Activated T-helper 1 cell treated with Interleukin-2 at 50 U/mL for 16 hours (primary cell): Measurements from ENCODE around the gene ZNF586.
"Not testable (repeated sequence)": the region's sequence is repeated elsewhere in the genome, so short reads cannot be mapped to it uniquely, and the experiment has no call there.

ENCODE experiments used
- DNase-seq: peaks from one replicate; pipeline ENCODE4 v3.0.0-alpha.2; 2020; ENCODE audit warnings: low read depth

Gene ZNF586

DNA sequence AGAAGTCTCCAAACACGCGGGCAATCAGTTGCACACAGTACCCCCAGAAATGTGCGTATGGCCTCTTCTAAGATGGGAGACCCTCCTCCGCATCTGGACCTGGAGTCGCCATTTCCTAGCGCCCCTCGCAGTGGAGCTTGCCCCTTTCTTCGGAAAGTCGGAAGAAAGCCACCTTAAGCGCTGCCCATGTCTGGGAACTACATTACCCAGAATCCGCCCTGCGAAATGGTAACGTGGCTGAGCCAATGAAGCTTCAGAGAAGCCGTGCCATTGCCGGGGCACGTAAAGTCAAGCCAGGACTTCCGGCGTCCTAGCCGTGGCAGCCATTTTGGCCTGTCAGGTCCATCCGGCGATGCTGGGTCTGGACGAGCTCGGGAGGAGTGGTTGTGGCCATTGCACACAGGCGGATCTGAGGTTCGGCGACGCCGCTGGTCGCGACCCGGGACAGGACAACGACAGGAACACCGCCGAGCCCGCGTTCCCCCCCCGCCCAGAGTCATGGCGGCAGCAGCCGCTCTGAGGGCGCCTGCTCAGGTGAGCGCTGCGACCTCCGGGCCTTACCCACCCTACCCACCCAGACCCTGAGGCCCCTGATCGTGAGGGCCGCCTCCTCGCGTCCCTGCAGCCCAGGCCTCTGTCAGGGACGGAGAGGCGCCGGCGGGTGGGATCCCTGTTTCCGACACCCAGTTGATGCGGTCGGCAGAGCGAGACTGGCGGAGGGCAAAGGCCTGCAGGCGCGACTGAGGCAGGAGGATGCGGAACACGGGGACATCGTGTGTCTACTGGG, at the start of gene ZNF586:
Gene ZNF586, plus strand, starts transcription at position 332 of the 787 bp plus-strand sequence. Its CDS starts 167 bp downstream, at position 499.
- peak; percentile 71 for DNase-seq

GRCh38 chr19:57719901-57720519, 49.5 kb upstream of the ZNF586 start:
- DNase-seq: no peak

- DNase-seq: no peak
Observed at GRCh38 chr19:57720878-57721277, 48.6 kb upstream of the ZNF586 start.

DNA sequence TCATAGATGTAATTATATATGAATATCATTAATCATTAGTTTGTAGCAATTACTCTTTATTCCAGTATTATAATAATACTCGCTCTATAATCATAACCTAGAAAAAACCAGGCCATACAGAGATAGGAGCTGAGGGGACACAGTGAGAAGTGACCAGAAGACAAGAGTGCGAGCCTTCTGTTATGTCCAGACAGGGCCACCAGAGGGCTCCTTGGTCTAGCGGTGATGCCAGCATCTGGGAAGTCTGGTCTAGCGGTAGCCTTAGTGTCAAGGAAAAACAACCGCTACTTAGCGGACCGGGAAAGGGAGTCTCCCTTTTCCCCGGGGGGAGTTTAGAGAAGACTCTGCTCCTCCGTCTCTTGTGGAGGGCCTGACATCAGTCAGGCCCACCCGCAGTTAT, 31.2 kb upstream of the ZNF586 start:
- not testable (repeated sequence) for DNase-seq

GRCh38 chr19:57738770-57739169, 30.7 kb upstream of the ZNF586 start:
- DNase-seq: not testable (repeated sequence)

- peak; percentile 67 for DNase-seq
Observed at GRCh38 chr19:57746580-57747471, 22.6 kb upstream of the ZNF586 start, which contains the start of gene ZNF776. Gene ZNF776 (plus strand): TSS chr19:57746815. CDS start chr19:57747059, 244 bp downstream.

DNA sequence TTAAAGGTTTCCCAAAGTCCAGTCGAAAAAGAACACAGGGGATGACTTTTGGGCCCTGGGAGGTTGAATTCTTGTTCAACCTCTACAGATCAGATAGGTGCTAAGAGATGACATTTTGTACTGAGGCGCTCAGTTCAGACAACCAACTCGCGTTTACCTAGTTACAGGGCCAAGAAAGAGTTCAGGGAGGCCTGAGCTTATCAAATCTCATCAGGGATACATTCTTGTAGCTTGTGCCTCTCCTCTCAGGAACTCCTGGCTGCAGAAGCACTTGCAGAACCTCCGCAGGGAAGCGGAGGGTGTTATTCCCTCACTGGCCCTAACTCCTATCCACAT, 22.0 kb upstream of the ZNF586 start:
- no peak for DNase-seq

DNA sequence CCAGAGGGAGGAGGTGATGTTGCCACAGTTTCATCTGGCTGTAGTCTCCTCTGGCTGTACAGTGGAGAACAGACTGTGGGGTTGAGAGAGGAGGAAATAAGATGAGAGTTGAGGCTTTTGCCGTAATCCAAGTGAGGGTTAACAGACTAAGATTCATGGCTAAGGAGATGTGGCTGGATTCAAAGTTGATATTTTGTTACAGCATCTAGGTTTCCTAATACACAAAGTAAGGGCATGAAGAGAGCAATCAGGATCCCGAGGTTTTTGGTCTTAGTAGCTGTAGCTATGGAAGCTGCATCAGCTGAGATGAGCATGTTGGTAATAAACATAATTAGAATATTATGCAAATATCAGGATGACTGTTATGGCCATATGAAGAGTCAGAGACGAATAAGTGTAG, 21.4 kb upstream of the ZNF586 start:
- DNase-seq: no peak

- DNase-seq: no peak
Observed at GRCh38 chr19:57754091-57754673, 15.3 kb upstream of the ZNF586 start.

DNA sequence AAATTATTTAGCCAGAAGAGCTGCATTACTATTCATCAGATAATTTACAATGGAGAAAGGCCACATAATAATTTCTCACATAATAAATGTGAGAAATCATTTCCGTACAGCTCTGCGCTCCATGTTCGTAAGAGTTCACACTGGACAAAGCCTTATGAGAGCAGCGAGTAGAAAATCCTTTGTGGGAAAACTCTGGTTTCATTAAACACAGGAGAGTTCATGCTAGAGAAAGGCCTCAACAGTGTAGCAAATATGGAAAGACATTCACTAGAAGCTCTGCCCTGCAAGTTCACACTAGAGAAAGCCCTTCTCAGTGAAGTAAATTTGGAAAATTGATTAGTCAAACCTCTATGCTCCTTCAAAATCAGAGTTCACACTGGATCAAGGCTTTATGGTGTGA, 14.4 kb upstream of the ZNF586 start:
- DNase-seq: no peak

- no peak for DNase-seq
Observed at GRCh38 chr19:57757941-57758340, 11.5 kb upstream of the ZNF586 start.

GRCh38 chr19:57759096-57759495, 10.4 kb upstream of the ZNF586 start:
- DNase-seq: no peak

- no peak for DNase-seq
Observed at GRCh38 chr19:57771417-57771816, 1.9 kb downstream of the ZNF586 start.

DNA sequence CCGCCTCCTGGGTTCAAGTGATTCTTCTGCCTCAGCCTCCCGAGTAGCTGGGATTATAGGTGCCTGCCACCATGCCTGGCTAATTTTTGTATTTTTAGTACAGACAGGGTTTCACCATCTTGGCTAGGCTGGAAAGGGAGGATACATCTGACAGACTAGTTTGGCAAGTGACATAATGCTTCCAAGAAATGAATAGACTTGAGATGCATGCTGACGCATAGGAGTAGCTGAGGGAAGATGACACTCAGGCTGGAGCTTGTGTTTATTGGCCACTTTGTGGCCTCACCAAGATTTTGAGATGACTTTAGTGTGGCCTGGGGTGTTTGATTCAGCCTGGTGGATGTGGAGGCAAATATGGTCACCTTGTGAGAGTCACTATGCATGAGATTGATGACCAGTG, 4.0 kb downstream of the ZNF586 start:
- no peak for DNase-seq

DNA sequence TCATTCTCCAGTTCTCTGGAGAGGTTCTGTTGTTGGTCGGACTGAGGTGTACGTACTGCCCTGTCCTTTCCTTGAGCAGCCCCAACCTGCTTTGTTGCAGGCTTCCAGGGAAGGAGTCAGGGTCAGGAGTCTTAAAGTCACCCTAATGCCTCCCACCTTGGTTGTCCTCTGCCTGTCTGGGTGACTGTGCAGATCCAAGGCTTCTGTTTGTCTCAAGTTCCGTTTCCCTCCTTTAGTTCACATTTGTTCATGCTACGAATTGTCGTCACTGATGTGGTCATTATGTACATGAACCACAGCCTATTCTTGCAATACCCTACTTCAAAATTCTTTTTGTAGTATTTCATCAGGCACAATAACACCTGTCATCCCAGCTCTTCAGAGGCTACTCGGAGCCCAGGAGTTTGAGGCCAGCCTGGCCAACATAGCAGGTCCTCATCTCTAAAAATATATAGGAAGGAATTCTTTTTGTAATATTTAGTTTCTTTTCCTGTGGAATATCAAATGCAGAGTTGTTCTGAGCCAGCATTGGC, 7.4 kb downstream of the ZNF586 start:
- no peak for DNase-seq

DNA sequence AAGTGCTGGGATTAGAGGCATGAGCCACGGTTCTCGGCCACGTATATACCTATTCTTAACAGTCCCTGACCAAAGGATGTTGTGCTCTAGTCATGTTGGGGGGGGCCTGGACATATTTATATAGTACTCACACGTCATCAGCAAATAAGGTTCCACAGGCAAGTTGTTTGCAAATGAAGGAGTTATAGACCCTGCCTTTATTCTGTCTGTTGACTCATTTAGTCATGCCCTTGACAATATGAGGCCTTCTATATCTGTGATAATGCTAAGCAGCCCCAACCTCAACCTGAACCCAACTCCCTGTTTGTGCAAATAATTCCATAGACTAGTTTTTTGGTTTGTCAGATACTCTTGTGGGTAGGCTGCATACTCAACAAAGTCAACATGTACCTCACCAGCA, 8.9 kb downstream of the ZNF586 start:
- no peak for DNase-seq

DNA sequence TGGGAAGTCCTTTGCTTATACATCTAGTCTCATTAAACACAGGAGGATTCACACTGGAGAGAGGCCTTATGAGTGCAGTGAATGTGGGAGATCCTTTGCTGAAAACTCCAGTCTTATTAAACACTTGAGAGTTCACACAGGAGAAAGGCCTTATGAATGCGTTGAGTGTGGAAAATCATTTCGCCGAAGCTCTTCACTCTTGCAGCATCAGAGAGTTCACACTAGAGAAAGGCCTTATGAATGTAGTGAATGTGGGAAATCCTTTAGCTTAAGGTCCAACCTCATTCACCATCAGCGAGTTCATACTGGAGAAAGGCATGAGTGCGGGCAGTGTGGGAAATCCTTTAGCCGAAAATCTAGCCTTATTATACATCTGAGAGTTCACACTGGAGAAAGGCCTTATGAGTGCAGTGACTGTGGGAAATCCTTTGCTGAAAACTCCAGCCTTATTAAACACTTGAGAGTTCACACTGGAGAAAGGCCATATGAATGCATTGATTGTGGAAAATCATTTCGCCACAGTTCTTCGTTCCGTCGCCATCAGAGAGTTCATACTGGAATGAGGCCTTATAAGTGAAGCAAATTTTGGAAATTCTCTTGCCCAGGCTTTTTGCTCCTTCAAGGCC, 9.9 kb downstream of the ZNF586 start:
- DNase-seq: no peak

GRCh38 chr19:57786286-57786685, 16.8 kb downstream of the ZNF586 start:
- no peak for DNase-seq

DNA sequence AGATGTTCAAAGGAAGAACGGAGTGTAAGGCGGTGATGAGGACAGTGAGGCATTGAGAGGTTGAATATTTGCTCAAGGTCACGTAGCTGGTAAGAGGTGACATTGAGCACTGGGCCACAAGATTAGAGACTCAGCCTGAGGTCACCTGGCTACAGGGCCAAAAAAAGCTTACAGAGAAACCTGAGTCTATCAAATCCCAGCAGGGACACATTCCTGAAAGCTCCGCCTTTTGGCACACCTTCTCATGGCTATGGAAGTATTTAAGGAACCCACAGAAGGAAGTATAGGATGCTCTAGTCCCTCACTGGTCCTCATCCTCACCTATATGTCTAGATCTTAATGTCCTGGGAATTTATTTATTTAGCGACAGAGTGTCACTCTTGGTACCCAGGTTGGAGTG, 17.4 kb downstream of the ZNF586 start:
- DNase-seq: no peak

DNA sequence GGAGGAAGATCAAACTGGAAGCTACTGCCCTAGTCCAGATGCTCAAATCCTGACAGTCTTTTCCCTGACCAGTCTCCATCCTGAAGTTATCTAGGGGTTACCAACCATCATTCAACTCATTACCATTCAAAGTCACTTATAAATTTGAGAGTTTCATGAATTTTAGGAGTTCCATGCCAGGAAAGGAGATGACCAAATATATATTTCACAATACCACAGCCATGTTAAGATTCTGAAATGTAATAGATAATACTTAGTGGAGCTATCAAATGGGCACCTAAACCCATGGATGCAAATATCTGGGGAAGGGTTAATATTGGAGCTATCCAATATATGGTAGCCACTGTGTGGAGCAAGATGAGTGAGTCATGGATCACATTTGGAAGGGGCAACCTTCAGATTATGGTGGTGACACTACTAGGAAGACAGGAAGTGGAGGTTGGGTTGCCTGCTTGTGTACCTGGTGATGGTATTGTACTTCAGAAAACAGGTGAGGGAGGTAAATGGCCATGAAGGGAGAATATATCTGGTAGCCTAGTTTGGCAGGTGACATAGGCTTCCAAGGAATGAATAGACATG, 18.7 kb downstream of the ZNF586 start:
- no peak for DNase-seq

DNA sequence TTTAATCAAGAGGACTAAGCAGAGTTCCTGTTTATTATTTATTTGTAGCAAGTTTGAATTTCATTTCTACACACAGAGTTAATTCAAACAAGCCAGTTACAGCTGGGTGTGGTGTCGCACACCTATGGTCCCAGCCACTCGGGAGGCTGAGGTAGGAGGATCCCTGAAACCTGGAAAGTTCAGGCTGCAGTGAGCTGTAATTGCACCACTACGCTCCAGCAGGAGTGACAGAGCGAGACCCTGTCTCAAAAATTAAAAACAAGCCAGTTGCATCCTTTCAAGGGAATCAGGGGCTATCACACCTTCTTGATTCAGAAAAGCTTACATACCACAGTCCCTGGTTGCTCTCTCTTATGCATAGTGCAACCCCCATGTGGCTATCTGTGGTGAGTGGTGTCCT, 19.8 kb downstream of the ZNF586 start:
- no peak for DNase-seq
